Testis (tissue), 3 donors: ENCODE measurements around the gene HELZ. TPM values are rescaled to one million over a fixed set of nuclear protein-coding genes. Genes with fewer than 3 reads are reported as not detected.

Source experiments
- DNase-seq: peaks from one replicate; pipeline ENCODE4 v3.0.0-alpha.2; 2019
- H3K27ac ChIP-seq, 2 donors: fragments of 200-600 bp; sonication (generic); one replicate each; pipeline ENCODE4 v1.5.1; 2019
- H3K27me3 ChIP-seq: fragments of 200-600 bp; sonication (generic); one replicate; pipeline ENCODE4 v1.5.1; 2019
- H3K36me3 ChIP-seq: fragments of 200-600 bp; sonication (generic); one replicate; pipeline ENCODE4 v1.5.1; 2017; ENCODE audit warnings: low read depth; ENCODE audit errors: missing control alignments
- H3K4me1 ChIP-seq: fragments of 200-600 bp; sonication (generic); one replicate; pipeline ENCODE4 v1.5.1; 2019
- H3K4me3 ChIP-seq, 2 donors: fragments of 200-600 bp; sonication (generic); one replicate each; pipeline ENCODE4 v1.5.1; 2017 to 2019
- H3K9me3 ChIP-seq: fragments of 200-600 bp; sonication (generic); one replicate; pipeline ENCODE4 v1.5.1; 2017
- CTCF ChIP-seq, 3 experiments: fragments of 450-650 bp in 2 of 3; fragments of 200-600 bp in 1 of 3; sonication (generic) in 1 of 3; IDR thresholded peaks; one replicate each; pipeline ENCODE4 v1.5.1; 2016 to 2019; ENCODE audit warnings: antibody characterized with exemption in 3 of 3, mild to moderate bottlenecking in 2 of 3, moderate library complexity in 1 of 3
- POLR2A ChIP-seq: fragments of 450-650 bp; IDR thresholded peaks from one replicate; pipeline ENCODE4 v1.6.1; 2017; ENCODE audit warnings: antibody characterized with exemption, mild to moderate bottlenecking, moderate library complexity
- WGBS, 2 donors: methylation state at CpG; one replicate each; pipeline ENCODE4 v1.1.5; 2018; 5-methylcytosine and 5-hydroxymethylcytosine counted together
- intact Hi-C: fragments of 100-400 bp; cut with DNase I; formaldehyde crosslinking; loops from one replicate; pipeline ENCODE4 v1.15.1; 2023; ENCODE audit warnings: low total_unique reads
- polyA plus RNA-seq: library from polyadenylated mRNA; stranded (reverse); fragments of 350-450 nt; fragmentation: Illumina TruSeq; extraction: RNeasy Lipid Tissue Mini Kit (QIAGEN cat#74804); gene quantifications from one replicate; pipeline ENCODE4 v1.2.3, GENCODE V29; 2014; ENCODE audit warnings: low read depth, low replicate concordance; ENCODE audit not compliant: insufficient read depth
- total RNA-seq, 2 donors: library from RNA; depleted of rRNA; stranded (reverse); fragments of >200 nt; gene quantifications; one replicate each; pipeline ENCODE4 v1.2.3, GENCODE V29; 2016

HELZ gene
- total and polyA plus RNA-seq, 3 donors from 2014 or later: 26.2 to 154 (median 142) TPM

GRCh38 chr17:67113486-67113885, 131.5 kb downstream of the HELZ start:
- Histone ChIP-seq H3K27ac (no peak overlapping the region), H3K4me1 (no peaks in the 10 kb centered on the region), H3K36me3 (no peaks in the 10 kb centered on the region), H3K9me3 (no peaks in the 10 kb centered on the region), H3K27me3 (no peaks in the 10 kb centered on the region), H3K4me3 (no peak overlapping the region)
- WGBS, 2 donors: 96 to 97% methylated on average over 5 of the region's 5 CpGs
- intact Hi-C loops: no loop called here
- TF ChIP-seq POLR2A: no peak
- no peak for TF ChIP-seq CTCF (IDR thresholded peaks at IDR 0.05)
- no peak for DNase-seq

GRCh38 chr17:67111808-67112207, 133.2 kb downstream of the HELZ start:
- no peak overlapping the region for H3K4me3 ChIP-seq
- H3K27ac ChIP-seq: no peak overlapping the region
- H3K36me3 ChIP-seq: no peaks in the 10 kb centered on the region
- no peaks in the 10 kb centered on the region for H3K4me1 ChIP-seq
- no peak for DNase-seq
- H3K27me3 ChIP-seq: no peaks in the 10 kb centered on the region
- no peak for TF ChIP-seq POLR2A
- TF ChIP-seq CTCF (IDR thresholded peaks at IDR 0.05): no peak
- WGBS, 2 donors: 46 to 85% methylated on average over 1 of the region's 1 CpG
- intact Hi-C loops: no loop called here
- no peaks in the 10 kb centered on the region for H3K9me3 ChIP-seq

- Histone ChIP-seq H3K4me3 (no peak overlapping the region), H3K36me3 (no peaks in the 10 kb centered on the region), H3K27ac (no peak overlapping the region), H3K27me3 (no peaks in the 10 kb centered on the region), H3K4me1 (no peaks in the 10 kb centered on the region), H3K9me3 (no peaks in the 10 kb centered on the region)
- no peak for DNase-seq
- TF ChIP-seq CTCF (IDR thresholded peaks at IDR 0.05) (no peak), POLR2A (no peak)
- intact Hi-C loops: no loop called here
- WGBS, 2 donors: 89 to 94% methylated on average over 2 of the region's 2 CpGs
These were observed 133.7 kb downstream of the HELZ start for GRCh38 chr17:67111327-67111726.

GRCh38 chr17:67110619-67111018, 134.4 kb downstream of the HELZ start:
- H3K27ac ChIP-seq: no peak overlapping the region
- no peaks in the 10 kb centered on the region for H3K4me1 ChIP-seq
- no peak for TF ChIP-seq CTCF (IDR thresholded peaks at IDR 0.05)
- no peak for TF ChIP-seq POLR2A
- H3K27me3 ChIP-seq: no peaks in the 10 kb centered on the region
- intact Hi-C loops: no loop called here
- H3K36me3 ChIP-seq: no peaks in the 10 kb centered on the region
- no peak overlapping the region for H3K4me3 ChIP-seq
- no peaks in the 10 kb centered on the region for H3K9me3 ChIP-seq
- DNase-seq: no peak
- WGBS, 2 donors: 88 to 89% methylated on average over 3 of the region's 3 CpGs

- H3K27me3 ChIP-seq: no peaks in the 10 kb centered on the region
- no peaks in the 10 kb centered on the region for H3K9me3 ChIP-seq
- no peak for DNase-seq
- TF ChIP-seq CTCF (IDR thresholded peaks at IDR 0.05): no peak
- no peak for TF ChIP-seq POLR2A
- no peak overlapping the region for H3K4me3 ChIP-seq
- intact Hi-C loops: no loop called here
- no peak overlapping the region for H3K27ac ChIP-seq
- WGBS, 2 donors: 92 to 96% methylated on average over 5 of the region's 5 CpGs
- H3K4me1 ChIP-seq: no peaks in the 10 kb centered on the region
- H3K36me3 ChIP-seq: no peaks in the 10 kb centered on the region
These were observed 135.9 kb downstream of the HELZ start for GRCh38 chr17:67109111-67109510.
